GM19467 (cell line): ENCODE results near the gene AMPD3.

Experiments used
- ATAC-seq: cut with Tn5 transposase; IDR thresholded peaks from one replicate; pipeline ENCODE4 v1.9.1; 2021; ENCODE audit warnings: mild to moderate bottlenecking, moderate library complexity; ENCODE audit not compliant: unreplicated experiment

The AMPD3 gene

GRCh38 chr11:10459029-10459970, 4.2 kb downstream of the AMPD3 start:
- peak; percentile 55 for ATAC-seq

GRCh38 chr11:10460611-10461275, 5.7 kb downstream of the AMPD3 start:
- ATAC-seq, result peak; percentile 23

GRCh38 chr11:10461276-10461790, 6.3 kb downstream of the AMPD3 start:
- no peak for ATAC-seq

- no peak for ATAC-seq
Measured at GRCh38 chr11:10462746-10463300, 7.8 kb downstream of the AMPD3 start.

- no peak for ATAC-seq
Measured at GRCh38 chr11:10473371-10473770, 18.3 kb downstream of the AMPD3 start.

GRCh38 chr11:10474551-10474950, 19.5 kb downstream of the AMPD3 start:
- no peak for ATAC-seq

- ATAC-seq, result no peak
Measured at GRCh38 chr11:10476342-10476741, 21.3 kb downstream of the AMPD3 start.

- ATAC-seq, result no peak
Measured at GRCh38 chr11:10476927-10477689, 22.0 kb downstream of the AMPD3 start.

GRCh38 chr11:10477690-10478046, 22.6 kb downstream of the AMPD3 start:
- no peak for ATAC-seq

GRCh38 chr11:10478066-10478465, 23.0 kb downstream of the AMPD3 start:
- no peak for ATAC-seq

GRCh38 chr11:10478574-10479550, 23.8 kb downstream of the AMPD3 start:
- ATAC-seq, result no peak

GRCh38 chr11:10480026-10480425, 25.0 kb downstream of the AMPD3 start:
- ATAC-seq, result no peak

- ATAC-seq, result no peak
Measured at GRCh38 chr11:10480760-10481159, 25.7 kb downstream of the AMPD3 start.

GRCh38 chr11:10481560-10482349, 26.7 kb downstream of the AMPD3 start:
- ATAC-seq, result no peak

- ATAC-seq, result no peak
Measured at GRCh38 chr11:10483174-10483573, 28.1 kb downstream of the AMPD3 start.

- no peak for ATAC-seq
Measured at GRCh38 chr11:10483584-10483983, 28.5 kb downstream of the AMPD3 start.

GRCh38 chr11:10484461-10485180, 29.6 kb downstream of the AMPD3 start:
- ATAC-seq, result no peak

- no peak for ATAC-seq
Measured at GRCh38 chr11:10485646-10486045, 30.6 kb downstream of the AMPD3 start.
